ENCODE measurements around the gene TNS3. TPM values are rescaled to one million over a fixed set of nuclear protein-coding genes. Genes with fewer than 3 reads are reported as not detected.
A peak's percentile ranks its signal among the peaks of the same experiment; 100 is the strongest.

Gene TNS3
- total RNA-seq, 2 experiments from 2014 or later, result 0.11 TPM

DNA sequence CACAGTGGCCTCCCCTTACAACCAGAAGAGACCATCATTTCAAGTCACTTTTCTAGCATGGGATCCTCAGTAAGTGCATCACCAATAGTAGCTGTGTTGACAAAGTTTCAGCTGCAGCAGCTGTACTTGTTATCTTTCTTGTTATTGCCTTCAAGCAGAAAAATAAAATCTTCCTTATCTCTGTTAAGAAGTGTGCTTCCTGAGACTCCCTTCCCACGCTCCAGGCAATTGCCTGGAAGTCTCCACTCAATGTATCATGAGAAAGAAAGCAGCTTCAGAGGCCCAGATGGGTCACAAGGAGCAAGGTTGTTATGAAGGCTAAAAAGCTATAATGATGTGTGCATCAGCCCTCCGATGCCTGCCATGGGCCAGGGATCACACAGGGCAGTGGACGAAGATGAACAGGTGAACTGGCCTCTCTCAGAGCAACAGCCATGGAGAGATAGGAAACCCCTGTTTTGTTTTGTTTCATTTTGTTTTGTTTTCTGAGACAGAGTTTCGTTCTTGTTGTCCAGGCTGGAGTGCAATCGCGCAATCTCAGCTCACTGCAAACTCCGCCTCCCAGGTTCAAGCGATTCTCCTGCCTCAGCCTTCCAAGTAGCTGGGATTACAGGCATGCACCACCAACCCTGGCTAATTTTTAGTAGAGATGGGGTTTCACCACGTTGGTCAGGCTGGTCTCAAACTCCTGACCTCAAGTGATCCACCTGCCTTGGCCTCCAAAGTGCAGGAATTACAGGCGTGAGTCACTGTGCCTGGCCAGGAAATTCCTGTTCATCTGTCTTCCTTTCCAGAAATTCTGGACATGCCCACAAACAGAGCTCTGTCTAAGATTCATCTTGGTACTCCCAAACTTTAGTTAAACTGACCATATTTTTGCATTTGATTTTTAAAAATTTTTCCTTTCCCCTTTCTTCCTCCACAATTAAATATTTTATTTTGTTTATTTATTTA is 340.5 kb downstream of the TNS3 start:
- no peak overlapping the region for H3K27ac Mint-ChIP-seq
- intact Hi-C loops (cut with DNase I, micrococcal nuclease), result no loop called here
- no peaks in the 10 kb centered on the region for H3K9me3 Mint-ChIP-seq (ENCODE audit: low read depth)
- no peak for ATAC-seq
- no peaks in the 10 kb centered on the region for H3K27me3 Mint-ChIP-seq
- ChIA-PET CTCF (interaction anchor here (1.2 kb wide), 1 partner anchor 13 kb away, joined by 4 read pairs; no protein-coding TSS in a partner anchor), POLR2A (no interaction called here)
- no peak overlapping the region for H3K4me3 Mint-ChIP-seq
- H3K4me1 Mint-ChIP-seq, result no peaks in the 10 kb centered on the region
- no peaks in the 10 kb centered on the region for H3K36me3 Mint-ChIP-seq (ENCODE audit: low read depth)
- no peak for DNase-seq

DNA sequence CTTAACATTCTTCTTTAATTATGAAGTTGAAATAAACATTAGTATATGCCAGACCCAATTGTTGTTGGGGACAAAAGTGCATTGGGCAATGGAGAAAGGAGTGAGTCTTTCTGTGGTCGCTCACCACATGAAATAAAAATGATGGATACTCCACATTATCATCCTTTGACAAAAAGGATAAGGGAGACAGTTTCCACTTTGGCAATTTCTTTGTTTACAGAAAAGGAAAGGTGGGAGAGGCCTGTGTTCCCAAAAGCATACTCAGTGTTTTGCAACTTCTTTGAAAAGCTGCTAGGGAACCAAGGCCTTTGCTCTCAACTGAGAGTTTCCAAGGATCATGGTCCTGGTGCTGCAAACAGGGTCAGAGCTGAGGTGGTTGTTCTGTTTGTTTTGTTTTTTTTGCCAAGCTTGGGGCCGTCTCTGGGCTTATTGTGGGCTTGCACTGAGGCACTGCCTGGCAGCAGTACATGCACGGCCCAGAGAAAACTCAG is 341.9 kb downstream of the TNS3 start:
- CTCF ChIA-PET, result no interaction called here
- Mint-ChIP-seq H3K27me3 (no peaks in the 10 kb centered on the region), H3K27ac (no peak overlapping the region), H3K4me3 (no peak overlapping the region), H3K9me3 (ENCODE audit: low read depth) (no peaks in the 10 kb centered on the region), H3K36me3 (ENCODE audit: low read depth) (no peaks in the 10 kb centered on the region), H3K4me1 (no peaks in the 10 kb centered on the region)
- intact Hi-C loops (cut with DNase I, micrococcal nuclease), result no loop called here
- ATAC-seq (no peak), DNase-seq (no peak)
- POLR2A ChIA-PET, result no interaction called here

DNA sequence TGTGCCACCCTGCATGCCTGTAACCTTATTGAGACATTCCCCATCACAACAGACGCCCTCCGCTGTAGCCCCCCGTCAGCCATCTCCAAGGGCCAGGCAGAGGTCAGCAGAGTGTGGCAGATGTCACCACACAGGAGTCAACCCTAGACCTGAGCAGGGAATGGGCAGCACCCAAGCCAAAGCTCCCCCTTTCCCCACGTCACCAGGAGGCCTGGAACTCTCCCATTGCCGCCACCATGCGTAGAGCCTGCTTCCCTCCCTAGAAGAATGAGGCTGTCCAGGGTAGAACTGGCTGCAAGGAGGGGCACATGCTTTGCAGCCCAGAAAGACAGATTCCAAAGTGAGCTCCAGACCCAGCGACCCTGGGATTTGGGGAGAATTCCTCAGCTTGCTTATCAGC is 342.9 kb downstream of the TNS3 start:
- Mint-ChIP-seq H3K4me1 (no peaks in the 10 kb centered on the region), H3K27ac (no peak overlapping the region), H3K4me3 (no peak overlapping the region), H3K9me3 (ENCODE audit: low read depth) (no peaks in the 10 kb centered on the region), H3K36me3 (ENCODE audit: low read depth) (no peaks in the 10 kb centered on the region), H3K27me3 (no peaks in the 10 kb centered on the region)
- POLR2A ChIA-PET, result no interaction called here
- intact Hi-C loops (cut with DNase I, micrococcal nuclease), result no loop called here
- CTCF ChIA-PET, result no interaction called here
- ATAC-seq (no peak), DNase-seq (no peak)

DNA sequence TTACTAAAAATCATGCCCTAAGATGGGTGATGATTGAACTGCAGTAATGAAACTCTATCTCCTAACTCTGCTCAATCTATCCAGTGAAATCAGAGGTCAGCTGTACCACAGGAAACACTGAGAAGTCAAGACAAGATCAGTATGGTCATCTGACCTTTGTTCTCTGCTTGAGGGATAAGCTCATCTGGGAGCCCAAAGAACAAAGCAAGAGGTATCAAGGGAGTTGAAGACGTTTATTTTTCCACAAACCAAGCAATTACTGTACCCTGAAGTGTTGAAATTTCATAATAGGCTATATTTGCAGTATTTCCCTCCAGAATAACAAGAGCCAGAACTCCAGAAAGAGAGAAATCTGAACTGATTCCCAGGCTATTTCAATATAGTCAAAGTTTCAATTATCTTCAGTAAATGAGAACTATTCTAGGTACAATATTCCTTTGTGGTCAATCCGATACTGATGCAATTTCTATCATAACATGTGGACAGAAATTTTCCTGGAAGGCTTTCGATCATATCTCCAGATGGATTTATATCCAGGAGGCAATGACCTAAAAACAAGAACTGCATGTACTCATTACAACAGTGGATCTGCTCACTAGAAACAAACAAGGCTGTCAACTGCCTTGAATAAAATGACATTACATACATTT is 345.3 kb downstream of the TNS3 start:
- ATAC-seq (no peak), DNase-seq (no peak)
- CTCF ChIA-PET, result no interaction called here
- Mint-ChIP-seq H3K9me3 (ENCODE audit: low read depth) (no peaks in the 10 kb centered on the region), H3K27me3 (no peaks in the 10 kb centered on the region), H3K36me3 (ENCODE audit: low read depth) (no peaks in the 10 kb centered on the region), H3K4me3 (no peak overlapping the region), H3K27ac (no peak overlapping the region), H3K4me1 (no peaks in the 10 kb centered on the region)
- intact Hi-C loops (cut with DNase I, micrococcal nuclease), result no loop called here
- POLR2A ChIA-PET, result no interaction called here

DNA sequence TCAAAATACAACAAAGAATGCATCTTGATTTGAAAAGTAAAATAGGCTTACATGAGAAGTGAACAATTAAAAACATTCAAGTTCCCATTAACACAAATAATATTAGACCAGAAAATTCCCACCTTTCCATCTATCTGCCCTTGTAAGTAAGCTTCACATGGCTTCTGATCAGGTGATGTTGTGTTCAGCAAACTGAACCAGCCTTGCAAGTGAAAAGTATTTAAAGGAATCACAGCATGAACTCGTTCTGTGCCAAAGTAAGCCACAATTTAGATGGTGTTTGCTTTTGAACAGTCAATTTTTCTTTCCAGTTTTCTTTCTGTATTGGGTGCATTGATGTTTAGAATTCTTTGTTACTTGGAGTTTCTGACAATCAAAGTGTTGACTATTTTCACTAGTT is 347.9 kb downstream of the TNS3 start:
- Mint-ChIP-seq H3K27me3 (no peaks in the 10 kb centered on the region), H3K9me3 (ENCODE audit: low read depth) (no peaks in the 10 kb centered on the region), H3K27ac (no peak overlapping the region), H3K36me3 (ENCODE audit: low read depth) (no peaks in the 10 kb centered on the region), H3K4me1 (no peaks in the 10 kb centered on the region), H3K4me3 (no peak overlapping the region)
- intact Hi-C loops (cut with DNase I, micrococcal nuclease), result no loop called here
- DNase-seq (no peak), ATAC-seq (no peak)
- POLR2A ChIA-PET, result no interaction called here
- CTCF ChIA-PET, result no interaction called here

DNA sequence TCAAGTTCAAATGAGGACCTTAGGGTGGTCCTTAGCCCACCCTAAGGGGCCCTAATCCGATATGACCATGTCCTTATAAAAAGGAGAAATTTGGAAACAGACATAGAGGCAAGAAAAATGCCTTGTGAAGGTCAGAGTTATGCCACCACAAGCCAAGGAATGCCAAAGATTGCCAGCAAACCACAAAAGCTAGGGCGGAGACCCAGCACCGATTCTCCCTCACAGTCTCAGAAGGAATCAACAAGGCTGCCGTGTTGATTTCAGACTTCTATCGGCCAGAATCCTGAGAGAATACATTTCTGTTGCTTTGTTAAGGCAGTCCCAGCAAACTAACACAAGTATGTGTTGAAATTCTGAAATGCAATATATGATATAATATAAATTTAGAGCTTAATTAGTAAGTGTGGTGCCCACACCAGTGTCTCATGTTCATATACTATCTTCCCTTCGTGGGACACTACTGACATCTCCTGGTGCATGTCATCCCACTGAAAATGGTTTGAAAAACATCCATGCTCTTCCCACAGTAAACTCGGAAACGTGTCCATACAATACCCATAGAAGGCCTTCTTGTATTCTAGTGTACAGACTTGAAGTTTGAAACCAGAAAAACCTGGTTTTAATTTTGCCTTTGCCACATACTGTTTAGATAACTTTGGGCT is 349.0 kb downstream of the TNS3 start:
- no peaks in the 10 kb centered on the region for H3K36me3 Mint-ChIP-seq (ENCODE audit: low read depth)
- H3K4me3 Mint-ChIP-seq, result no peak overlapping the region
- H3K4me1 Mint-ChIP-seq, result no peaks in the 10 kb centered on the region
- ChIA-PET CTCF (no interaction called here), POLR2A (no interaction called here)
- intact Hi-C loops (cut with DNase I, micrococcal nuclease), result no loop called here
- ATAC-seq, result no peak
- H3K27ac Mint-ChIP-seq, result no peak overlapping the region
- H3K9me3 Mint-ChIP-seq (ENCODE audit: low read depth), result no peaks in the 10 kb centered on the region
- no peaks in the 10 kb centered on the region for H3K27me3 Mint-ChIP-seq
- DNase-seq, result no peak

DNA sequence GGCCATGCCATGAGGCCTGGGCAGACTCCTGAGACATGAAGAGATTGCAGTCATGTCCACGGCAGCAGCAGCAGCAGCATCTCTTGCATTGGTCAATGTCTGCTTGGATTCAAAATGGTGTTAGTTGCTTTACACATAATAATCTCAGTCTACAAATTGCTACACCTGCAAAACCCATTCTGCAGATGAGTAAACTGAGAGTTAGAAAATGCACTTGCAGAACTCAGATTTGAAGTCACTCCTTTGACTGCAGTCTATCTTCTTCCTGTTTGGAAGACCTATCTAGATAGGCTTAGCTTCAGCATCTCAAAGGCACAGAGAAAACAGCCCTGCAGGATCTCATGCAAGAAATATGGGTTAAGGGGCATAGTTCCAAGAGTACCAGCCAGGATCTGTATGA is 350.3 kb downstream of the TNS3 start:
- Mint-ChIP-seq H3K27me3 (no peaks in the 10 kb centered on the region), H3K9me3 (ENCODE audit: low read depth) (no peaks in the 10 kb centered on the region), H3K36me3 (ENCODE audit: low read depth) (no peaks in the 10 kb centered on the region), H3K4me3 (no peak overlapping the region), H3K27ac (no peak overlapping the region), H3K4me1 (no peaks in the 10 kb centered on the region)
- ChIA-PET POLR2A (no interaction called here), CTCF (no interaction called here)
- ATAC-seq (no peak), DNase-seq (no peak)
- intact Hi-C loops (cut with DNase I, micrococcal nuclease), result no loop called here

DNA sequence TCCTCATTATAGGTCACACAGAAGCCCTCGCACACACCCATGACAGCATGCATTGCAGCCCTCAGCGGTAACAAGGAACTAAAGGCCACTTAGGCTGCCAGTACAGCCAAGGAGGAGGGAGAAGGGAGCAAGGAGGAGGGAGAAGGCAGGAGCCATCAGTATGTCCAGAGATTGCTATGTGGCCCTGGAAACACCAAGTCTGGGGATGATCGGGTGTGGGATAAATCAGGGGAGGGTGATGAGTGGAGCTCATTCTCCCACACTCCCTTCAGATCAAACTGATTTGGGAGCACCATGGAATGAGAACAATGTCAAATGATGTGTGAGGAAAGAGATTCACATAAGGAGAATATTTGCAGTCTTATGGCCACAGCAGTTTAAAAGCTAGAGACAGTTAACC is 350.9 kb downstream of the TNS3 start:
- Mint-ChIP-seq H3K27me3 (peaks cover under 1% of the 10 kb centered on the region), H3K9me3 (ENCODE audit: low read depth) (no peaks in the 10 kb centered on the region), H3K36me3 (ENCODE audit: low read depth) (no peaks in the 10 kb centered on the region), H3K27ac (no peak overlapping the region), H3K4me3 (no peak overlapping the region), H3K4me1 (no peaks in the 10 kb centered on the region)
- POLR2A ChIA-PET, result no interaction called here
- DNase-seq (no peak), ATAC-seq (no peak)
- CTCF ChIA-PET, result no interaction called here
- intact Hi-C loops (cut with DNase I, micrococcal nuclease), result no loop called here

DNA sequence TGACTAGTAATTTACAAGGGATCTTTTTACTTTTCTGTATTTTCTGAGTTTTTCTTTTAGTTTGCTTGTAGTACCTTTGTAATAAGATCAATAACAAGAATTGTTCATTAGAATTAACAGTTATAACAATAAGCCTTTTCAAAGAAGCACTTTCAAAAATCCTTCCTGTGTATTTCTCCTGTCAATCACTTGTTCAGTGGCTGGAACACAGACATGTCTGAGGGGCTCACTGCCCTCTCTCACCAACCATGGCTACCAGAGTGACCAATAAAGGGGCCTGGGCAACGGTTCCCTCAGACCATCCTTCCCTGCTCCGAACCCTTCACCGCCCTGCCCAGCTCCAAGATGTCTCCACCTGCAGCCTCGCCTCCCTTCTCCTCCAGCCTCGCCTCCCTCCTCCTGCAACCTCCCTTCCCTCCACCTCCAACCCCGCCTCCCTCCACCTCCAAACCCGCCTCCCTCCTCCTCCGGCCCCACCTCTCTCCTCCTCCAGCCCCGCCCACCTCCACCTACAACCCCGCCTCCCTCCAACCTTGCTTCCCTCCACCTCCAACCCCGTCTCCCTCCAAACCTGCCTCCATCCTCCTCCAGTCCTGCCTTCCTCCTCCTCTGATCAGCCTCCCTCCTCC is 353.4 kb downstream of the TNS3 start:
- ChIA-PET POLR2A (no interaction called here), CTCF (no interaction called here)
- Mint-ChIP-seq H3K9me3 (ENCODE audit: low read depth) (no peaks in the 10 kb centered on the region), H3K36me3 (ENCODE audit: low read depth) (no peaks in the 10 kb centered on the region), H3K4me3 (no peak overlapping the region), H3K4me1 (no peaks in the 10 kb centered on the region), H3K27ac (no peak overlapping the region), H3K27me3 (peaks cover 2% of the 10 kb centered on the region)
- ATAC-seq (no peak), DNase-seq (peak; percentile 11)
- intact Hi-C loops (cut with DNase I, micrococcal nuclease), result no loop called here

DNA sequence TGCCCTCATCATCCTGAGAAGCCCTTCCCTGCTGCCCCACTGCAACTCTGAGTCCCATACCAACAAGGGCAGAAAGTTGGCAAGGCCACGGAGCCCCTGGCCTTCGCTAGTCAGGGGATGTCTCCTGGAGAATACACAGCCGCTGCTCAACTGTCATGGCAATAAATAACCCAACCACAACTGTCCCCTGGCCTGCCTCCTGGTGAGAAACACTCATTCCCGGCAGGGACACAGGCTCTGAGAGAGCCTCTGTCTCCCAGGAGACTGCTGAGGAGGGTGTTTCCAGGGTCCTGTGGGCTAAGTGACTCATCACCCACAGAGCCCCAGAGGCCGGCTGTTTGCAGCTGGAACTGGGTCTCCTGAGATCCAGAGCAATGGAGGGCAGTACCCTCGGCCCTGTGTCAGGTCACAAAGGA is 354.1 kb downstream of the TNS3 start:
- peaks cover 2% of the 10 kb centered on the region for H3K27me3 Mint-ChIP-seq
- ATAC-seq, result no peak
- intact Hi-C loops (cut with DNase I, micrococcal nuclease), result no loop called here
- H3K27ac Mint-ChIP-seq, result no peak overlapping the region
- POLR2A ChIA-PET, result no interaction called here
- H3K4me1 Mint-ChIP-seq, result no peaks in the 10 kb centered on the region
- no peaks in the 10 kb centered on the region for H3K36me3 Mint-ChIP-seq (ENCODE audit: low read depth)
- DNase-seq, result no peak
- CTCF ChIA-PET, result no interaction called here
- no peak overlapping the region for H3K4me3 Mint-ChIP-seq
- H3K9me3 Mint-ChIP-seq (ENCODE audit: low read depth), result no peaks in the 10 kb centered on the region

DNA sequence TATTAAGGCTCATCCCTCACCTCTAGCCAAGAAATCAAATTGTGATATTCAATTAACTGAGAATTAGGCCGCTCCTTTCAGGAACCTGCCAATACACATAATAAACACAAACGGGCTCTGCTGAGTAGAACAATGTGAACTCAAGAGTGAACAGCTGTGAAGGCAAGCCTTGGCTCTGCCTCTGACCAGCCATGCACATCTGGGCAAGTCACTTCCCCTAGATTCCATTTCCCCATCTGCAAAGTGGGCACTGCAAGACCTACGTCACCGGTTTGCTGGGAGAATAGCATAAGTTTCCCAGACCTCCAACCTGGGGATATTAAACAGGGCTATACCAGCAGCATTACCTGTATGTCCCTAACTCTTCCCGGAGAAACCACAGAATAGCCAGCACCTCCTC is 355.2 kb downstream of the TNS3 start:
- Mint-ChIP-seq H3K4me1 (no peaks in the 10 kb centered on the region), H3K9me3 (ENCODE audit: low read depth) (no peaks in the 10 kb centered on the region), H3K4me3 (no peak overlapping the region), H3K27ac (no peak overlapping the region), H3K27me3 (peaks cover 2% of the 10 kb centered on the region), H3K36me3 (ENCODE audit: low read depth) (no peaks in the 10 kb centered on the region)
- intact Hi-C loops (cut with DNase I, micrococcal nuclease), result no loop called here
- ChIA-PET POLR2A (no interaction called here), CTCF (interaction anchor here (0.7 kb wide), 1 partner anchor 1967 kb away, joined by 4 read pairs; no protein-coding TSS in a partner anchor)
- ATAC-seq, result no peak
- no peak for DNase-seq
